DOHH2 (cell line): ENCODE measurements around the gene DYRK1A.

ENCODE experiments used
- H3F3A ChIP-seq: fragments of 200-600 bp; sonication (generic), shearing (Covaris generic); 2 replicates; pipeline ENCODE4 v1.6.0; 2016; ENCODE audit warnings: antibody characterized with exemption, mild to moderate bottlenecking; ENCODE audit not compliant: control insufficient read depth, insufficient read depth
- H3K27ac ChIP-seq: fragments of 200-600 bp; sonication (generic); 2 replicates; pipeline ENCODE4 v1.5.1; 2014; ENCODE audit warnings: low read depth, mild to moderate bottlenecking, low read length, moderate library complexity
- H3K27me3 ChIP-seq: fragments of 200-600 bp; sonication (generic); 2 replicates; pipeline ENCODE4 v1.6.1; 2014; ENCODE audit warnings: mild to moderate bottlenecking, low read length, mixed read lengths; ENCODE audit not compliant: control insufficient read depth
- H3K36me3 ChIP-seq: fragments of 200-600 bp; sonication (generic); 2 replicates; pipeline ENCODE4 v1.6.1; 2014; ENCODE audit warnings: mild to moderate bottlenecking, low read length, moderate library complexity, mixed read lengths; ENCODE audit not compliant: control insufficient read depth
- H3K4me1 ChIP-seq: fragments of 200-600 bp; sonication (generic); 2 replicates; pipeline ENCODE4 v1.6.1; 2014; ENCODE audit warnings: mild to moderate bottlenecking, low read length, mixed read lengths; ENCODE audit not compliant: control insufficient read depth
- H3K4me2 ChIP-seq: fragments of 200-600 bp; sonication (generic); 2 replicates; pipeline ENCODE4 v1.6.0; 2014; ENCODE audit warnings: mild to moderate bottlenecking, low read length, moderate library complexity
- H3K4me3 ChIP-seq: fragments of 200-600 bp; sonication (generic); 2 replicates; pipeline ENCODE4 v1.5.1; 2014; ENCODE audit warnings: mild to moderate bottlenecking, low read length, mixed read lengths
- H3K79me2 ChIP-seq: fragments of 200-600 bp; sonication (generic); 2 replicates; pipeline ENCODE4 v1.6.1; 2014; ENCODE audit warnings: mild to moderate bottlenecking, low read length, mixed read lengths; ENCODE audit not compliant: control insufficient read depth
- H3K9me2 ChIP-seq: fragments of 200-600 bp; sonication (generic); replicated peaks from 2 replicates; pipeline ENCODE4 v1.6.1; 2014; ENCODE audit warnings: mild to moderate bottlenecking, low read length, mixed read lengths; ENCODE audit not compliant: control insufficient read depth
- H3K9me3 ChIP-seq: fragments of 200-600 bp; sonication (generic); 2 replicates; pipeline ENCODE4 v1.6.1; 2014; ENCODE audit warnings: antibody characterized with exemption, low read length, mixed read lengths; ENCODE audit not compliant: control insufficient read depth, insufficient read depth
- H4K20me1 ChIP-seq: fragments of 200-600 bp; sonication (generic); 2 replicates; pipeline ENCODE4 v1.6.0; 2014; ENCODE audit warnings: low read depth, mild to moderate bottlenecking, antibody characterized with exemption, low read length, moderate library complexity; ENCODE audit not compliant: control insufficient read depth, insufficient read depth
- EZH2phosphoT487 ChIP-seq: fragments of 200-600 bp; sonication (generic); IDR thresholded peaks from 2 replicates; pipeline ENCODE4 v1.6.1; 2017; ENCODE audit warnings: borderline replicate concordance, mild to moderate bottlenecking, antibody characterized with exemption, low read length, moderate library complexity, mixed read lengths
- TF ChIP-seq, protein P1 (sequence below): fragments of 200-600 bp; sonication (generic); IDR thresholded peaks from one replicate; pipeline ENCODE4 v1.5.1; 2014; ENCODE audit warnings: antibody characterized with exemption, mild to moderate bottlenecking, low read depth, low read length; ENCODE audit not compliant: poor library complexity, severe bottlenecking

Gene DYRK1A

DNA sequence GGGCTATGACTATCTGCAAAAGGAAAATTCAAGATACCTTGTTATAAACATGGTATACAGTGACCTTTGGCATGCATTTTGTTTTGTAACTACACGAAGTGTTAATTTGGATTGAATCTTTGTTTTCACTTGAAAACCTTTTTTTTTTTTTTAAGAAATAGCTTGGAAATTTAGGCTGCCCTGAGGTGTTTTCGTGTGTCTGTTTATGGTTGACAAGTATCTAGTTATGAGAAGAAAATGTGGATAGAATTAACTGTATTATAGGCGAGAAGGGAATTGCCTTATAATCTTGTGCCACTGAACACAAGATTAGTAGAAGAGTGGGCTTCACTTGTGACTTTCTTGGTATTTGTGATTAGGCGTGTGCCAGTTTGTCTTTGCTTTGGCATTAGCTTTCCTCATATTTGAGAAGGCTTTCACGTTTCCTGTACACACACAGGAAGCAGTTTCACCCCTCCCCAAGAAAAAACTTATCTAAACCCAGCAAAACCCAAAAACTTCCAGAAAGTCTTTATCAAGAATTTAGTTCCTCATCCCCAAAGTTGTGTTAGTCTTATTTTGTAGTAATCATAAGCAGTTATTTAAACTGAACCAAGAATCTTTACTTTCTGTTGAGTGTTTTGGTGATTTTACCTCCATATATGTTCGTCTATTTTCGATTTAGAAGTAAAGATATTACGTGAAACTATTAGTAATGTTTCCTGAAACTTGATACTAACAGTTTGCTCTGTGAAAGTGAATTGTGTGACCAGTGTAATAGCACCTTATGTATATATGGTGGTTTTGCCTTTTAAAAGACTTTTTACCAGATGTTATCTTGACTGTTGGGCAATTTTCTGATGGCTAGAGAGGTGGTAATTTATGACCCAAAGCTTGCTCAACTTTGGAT, 3.8 kb downstream of the DYRK1A start:
- Histone ChIP-seq H3K36me3 (peaks cover 13% of the 10 kb centered on the region), H3K79me2 (peaks cover 89% of the 10 kb centered on the region), H3K9me3 (no peaks in the 10 kb centered on the region), H3K9me2 (no peaks in the 10 kb centered on the region), H3K4me2 (peak overlapping the region; percentile 70), H3K4me3 (peak overlapping the region; percentile 87), H3F3A (no peaks in the 10 kb centered on the region), H3K27me3 (no peaks in the 10 kb centered on the region), H4K20me1 (peaks cover 52% of the 10 kb centered on the region), H3K27ac (no peak overlapping the region), H3K4me1 (peaks cover 65% of the 10 kb centered on the region)
- TF ChIP-seq, protein P1, sequence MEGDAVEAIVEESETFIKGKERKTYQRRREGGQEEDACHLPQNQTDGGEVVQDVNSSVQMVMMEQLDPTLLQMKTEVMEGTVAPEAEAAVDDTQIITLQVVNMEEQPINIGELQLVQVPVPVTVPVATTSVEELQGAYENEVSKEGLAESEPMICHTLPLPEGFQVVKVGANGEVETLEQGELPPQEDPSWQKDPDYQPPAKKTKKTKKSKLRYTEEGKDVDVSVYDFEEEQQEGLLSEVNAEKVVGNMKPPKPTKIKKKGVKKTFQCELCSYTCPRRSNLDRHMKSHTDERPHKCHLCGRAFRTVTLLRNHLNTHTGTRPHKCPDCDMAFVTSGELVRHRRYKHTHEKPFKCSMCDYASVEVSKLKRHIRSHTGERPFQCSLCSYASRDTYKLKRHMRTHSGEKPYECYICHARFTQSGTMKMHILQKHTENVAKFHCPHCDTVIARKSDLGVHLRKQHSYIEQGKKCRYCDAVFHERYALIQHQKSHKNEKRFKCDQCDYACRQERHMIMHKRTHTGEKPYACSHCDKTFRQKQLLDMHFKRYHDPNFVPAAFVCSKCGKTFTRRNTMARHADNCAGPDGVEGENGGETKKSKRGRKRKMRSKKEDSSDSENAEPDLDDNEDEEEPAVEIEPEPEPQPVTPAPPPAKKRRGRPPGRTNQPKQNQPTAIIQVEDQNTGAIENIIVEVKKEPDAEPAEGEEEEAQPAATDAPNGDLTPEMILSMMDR: no peak
- TF ChIP-seq EZH2phosphoT487: no peak

DNA sequence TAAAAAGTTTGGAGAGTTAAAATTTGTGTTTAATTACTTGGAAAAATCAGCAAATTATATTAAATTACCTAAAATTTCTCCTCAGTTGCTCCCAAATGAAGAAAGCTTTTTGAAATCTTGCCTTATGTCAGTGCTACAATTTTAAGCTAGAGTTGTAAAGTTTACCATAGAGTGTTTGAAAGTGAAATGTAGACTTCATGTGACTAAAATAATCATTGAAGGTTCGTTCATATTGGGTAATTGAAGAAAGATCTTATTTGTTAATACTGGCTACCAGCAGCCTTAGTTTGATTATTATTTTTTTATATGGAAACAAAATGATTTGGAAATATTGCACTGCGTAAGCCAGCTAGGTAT, 4.4 kb downstream of the DYRK1A start:
- H3K4me1 ChIP-seq: peaks cover 62% of the 10 kb centered on the region
- TF ChIP-seq EZH2phosphoT487: no peak
- TF ChIP-seq, protein P1: no peak
- H3K27ac ChIP-seq: no peak overlapping the region
- no peaks in the 10 kb centered on the region for H3K27me3 ChIP-seq
- H3K36me3 ChIP-seq: peaks cover 13% of the 10 kb centered on the region
- peak overlapping the region; percentile 70 for H3K4me2 ChIP-seq
- no peaks in the 10 kb centered on the region for H3K9me2 ChIP-seq
- peaks cover 52% of the 10 kb centered on the region for H4K20me1 ChIP-seq
- no peaks in the 10 kb centered on the region for H3F3A ChIP-seq
- H3K9me3 ChIP-seq: no peaks in the 10 kb centered on the region
- peaks cover 91% of the 10 kb centered on the region for H3K79me2 ChIP-seq
- peak overlapping the region; percentile 87; the same call in 1 of the 2 replicates for H3K4me3 ChIP-seq

DNA sequence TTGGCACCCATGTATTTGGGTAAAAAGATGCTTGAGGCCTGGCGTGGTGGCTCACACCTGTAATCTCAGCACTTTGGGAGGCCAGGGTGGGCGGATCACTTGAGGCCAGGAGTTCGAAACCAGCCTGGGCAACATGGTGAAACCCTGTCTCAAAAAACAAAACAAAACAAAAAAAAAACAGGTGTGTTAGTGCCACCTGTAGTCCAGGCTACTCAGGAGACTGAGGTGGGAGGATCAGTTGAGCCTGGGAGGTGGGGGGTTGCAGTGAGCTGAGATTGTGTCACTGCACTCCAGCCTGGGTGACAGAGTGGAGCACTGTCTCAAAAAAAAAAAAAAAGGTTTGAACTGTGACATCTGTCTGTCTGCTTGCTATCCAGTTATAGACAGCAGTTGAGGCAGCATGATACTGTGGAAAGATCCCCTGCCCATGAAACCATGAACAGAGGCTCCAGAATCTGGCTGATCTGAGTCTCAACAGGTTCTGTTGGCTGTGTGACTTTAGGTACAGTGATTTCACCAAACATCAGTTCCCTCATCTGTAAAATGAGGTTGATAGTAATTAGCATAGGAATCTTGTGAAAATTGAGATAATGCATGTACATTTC, 5.7 kb downstream of the DYRK1A start:
- Histone ChIP-seq H3K4me1 (peaks cover 62% of the 10 kb centered on the region), H3K9me2 (no peaks in the 10 kb centered on the region), H4K20me1 (peaks cover 52% of the 10 kb centered on the region), H3K27ac (no peak overlapping the region), H3K27me3 (no peaks in the 10 kb centered on the region), H3K9me3 (no peaks in the 10 kb centered on the region), H3F3A (no peaks in the 10 kb centered on the region), H3K4me2 (peak overlapping the region; percentile 15; the same call in 1 of the 2 replicates), H3K36me3 (peaks cover 11% of the 10 kb centered on the region), H3K79me2 (peaks cover 99% of the 10 kb centered on the region), H3K4me3 (no peak overlapping the region)
- TF ChIP-seq EZH2phosphoT487: no peak
- TF ChIP-seq, protein P1: no peak
